OCI-LY1 (cell line): ENCODE data around the gene ROR2.

Experiments
- H2AFZ ChIP-seq: fragments of 200-600 bp; sonication (generic), shearing (Covaris generic); 2 replicates; pipeline ENCODE4 v1.6.0; 2014; ENCODE audit warnings: antibody characterized with exemption, mild to moderate bottlenecking, low read length
- H3F3A ChIP-seq: fragments of 200-600 bp; sonication (generic), shearing (Covaris generic); 2 replicates; pipeline ENCODE4 v1.6.0; 2014; ENCODE audit warnings: mild to moderate bottlenecking, antibody characterized with exemption, low read length, moderate library complexity; ENCODE audit not compliant: insufficient read depth
- H3K27ac ChIP-seq: fragments of 200-600 bp; sonication (generic); 2 replicates; pipeline ENCODE4 v1.5.1; 2014; ENCODE audit warnings: low read length, mixed run types, mild to moderate bottlenecking, low read depth; ENCODE audit not compliant: poor library complexity, severe bottlenecking
- H3K27me3 ChIP-seq: fragments of 200-600 bp; sonication (generic); 2 replicates; pipeline ENCODE4 v1.6.0; 2014; ENCODE audit warnings: antibody characterized with exemption, mild to moderate bottlenecking, low read length, moderate library complexity; ENCODE audit not compliant: insufficient read depth
- H3K36me3 ChIP-seq: fragments of 200-600 bp; sonication (generic); 2 replicates; pipeline ENCODE4 v1.6.1; 2014; ENCODE audit warnings: mild to moderate bottlenecking, antibody characterized with exemption, low read length, moderate library complexity, mixed read lengths; ENCODE audit not compliant: insufficient read depth
- H3K4me1 ChIP-seq: fragments of 200-600 bp; sonication (generic); 2 replicates; pipeline ENCODE4 v1.5.1; 2014; ENCODE audit warnings: mild to moderate bottlenecking, low read length, moderate library complexity; ENCODE audit not compliant: insufficient read depth, severe bottlenecking
- H3K4me2 ChIP-seq: fragments of 200-600 bp; sonication (generic), shearing (Covaris generic); 2 replicates; pipeline ENCODE4 v1.6.1; 2014; ENCODE audit warnings: low read length
- H3K4me3 ChIP-seq: fragments of 200-600 bp; sonication (generic); 2 replicates; pipeline ENCODE4 v1.5.1; 2014; ENCODE audit warnings: low read length, low read depth, mild to moderate bottlenecking, mixed read lengths; ENCODE audit not compliant: poor library complexity, severe bottlenecking
- H3K79me2 ChIP-seq: fragments of 200-600 bp; shearing (Covaris generic); 2 replicates; pipeline ENCODE4 v1.6.1; 2016; ENCODE audit warnings: mixed run types, low read length, mixed read lengths; ENCODE audit not compliant: insufficient read depth
- H3K9ac ChIP-seq: fragments of 200-600 bp; sonication (generic), shearing (Covaris generic); 2 replicates; pipeline ENCODE4 v1.6.1; 2014; ENCODE audit warnings: mild to moderate bottlenecking, low read length, mixed read lengths
- H3K9me2 ChIP-seq: fragments of 200-600 bp; sonication (generic), shearing (Covaris generic); 2 replicates; pipeline ENCODE4 v1.6.1; 2014; ENCODE audit warnings: low read depth, mild to moderate bottlenecking, low read length, mixed read lengths
- H3K9me3 ChIP-seq: fragments of 200-600 bp; shearing (Covaris generic); 2 replicates; pipeline ENCODE4 v1.6.1; 2014; ENCODE audit warnings: low read length, mixed read lengths
- H4K20me1 ChIP-seq: fragments of 200-600 bp; sonication (generic), shearing (Covaris generic); 2 replicates; pipeline ENCODE4 v1.6.0; 2016; ENCODE audit warnings: mild to moderate bottlenecking, low read length; ENCODE audit not compliant: insufficient read depth
- CTCF ChIP-seq: fragments of 200-600 bp; sonication (generic), shearing (Covaris generic); IDR thresholded peaks from 2 replicates; pipeline ENCODE4 v1.5.1; 2017; ENCODE audit warnings: mild to moderate bottlenecking, antibody characterized with exemption, low read length, moderate library complexity, mixed read lengths
- EZH2 ChIP-seq: fragments of 200-600 bp; sonication (generic), shearing (Covaris generic); IDR thresholded peaks from 2 replicates; pipeline ENCODE4 v1.8.0; 2017; ENCODE audit warnings: borderline replicate concordance, mixed run types, mild to moderate bottlenecking, antibody characterized with exemption, low read length, moderate library complexity, mixed read lengths

The ROR2 gene

GRCh38 chr9:91782708-91783214, 167.3 kb downstream of the ROR2 start:
- Histone ChIP-seq H3K79me2 (no peaks in the 10 kb centered on the region), H3K4me1 (no peaks in the 10 kb centered on the region), H3K36me3 (no peaks in the 10 kb centered on the region), H3K27ac (no peak overlapping the region), H3K4me3 (no peak overlapping the region), H3K9ac (no peak overlapping the region), H3K9me2 (no peaks in the 10 kb centered on the region), H4K20me1 (no peaks in the 10 kb centered on the region), H3K27me3 (no peaks in the 10 kb centered on the region; the same call in 1 of the 2 replicates), H2AFZ (no peak overlapping the region), H3K9me3 (no peaks in the 10 kb centered on the region), H3K4me2 (no peak overlapping the region), H3F3A (no peaks in the 10 kb centered on the region)
- TF ChIP-seq CTCF (no peak), EZH2 (no peak)

GRCh38 chr9:91781906-91782305, 168.1 kb downstream of the ROR2 start:
- Histone ChIP-seq H3F3A (no peaks in the 10 kb centered on the region), H2AFZ (no peak overlapping the region), H3K36me3 (no peaks in the 10 kb centered on the region), H3K27me3 (no peaks in the 10 kb centered on the region; the same call in 1 of the 2 replicates), H3K27ac (no peak overlapping the region), H3K4me1 (no peaks in the 10 kb centered on the region), H3K9me2 (no peaks in the 10 kb centered on the region), H3K4me3 (no peak overlapping the region), H3K79me2 (no peaks in the 10 kb centered on the region), H3K9ac (no peak overlapping the region), H4K20me1 (no peaks in the 10 kb centered on the region), H3K9me3 (no peaks in the 10 kb centered on the region), H3K4me2 (no peak overlapping the region)
- TF ChIP-seq CTCF = no peak
- TF ChIP-seq EZH2 = no peak

- no peaks in the 10 kb centered on the region for H3K9me2 ChIP-seq
- no peak overlapping the region for H3K4me2 ChIP-seq
- no peaks in the 10 kb centered on the region for H3F3A ChIP-seq
- no peaks in the 10 kb centered on the region for H3K9me3 ChIP-seq
- TF ChIP-seq EZH2 = no peak
- no peak overlapping the region for H3K27ac ChIP-seq
- H2AFZ ChIP-seq = no peak overlapping the region
- H3K27me3 ChIP-seq = no peaks in the 10 kb centered on the region; the same call in 1 of the 2 replicates
- no peaks in the 10 kb centered on the region for H3K4me1 ChIP-seq
- H3K4me3 ChIP-seq = no peak overlapping the region
- no peak overlapping the region for H3K9ac ChIP-seq
- H4K20me1 ChIP-seq = no peaks in the 10 kb centered on the region
- H3K36me3 ChIP-seq = no peaks in the 10 kb centered on the region
- no peaks in the 10 kb centered on the region for H3K79me2 ChIP-seq
These were observed 168.9 kb downstream of the ROR2 start for GRCh38 chr9:91781116-91781515.

GRCh38 chr9:91778031-91778430, 172.0 kb downstream of the ROR2 start:
- no peaks in the 10 kb centered on the region for H3K79me2 ChIP-seq
- no peaks in the 10 kb centered on the region for H3K9me3 ChIP-seq
- H3F3A ChIP-seq = no peaks in the 10 kb centered on the region
- H3K27me3 ChIP-seq = no peaks in the 10 kb centered on the region; the same call in 1 of the 2 replicates
- H3K9ac ChIP-seq = no peak overlapping the region
- no peak overlapping the region for H3K27ac ChIP-seq
- H3K4me3 ChIP-seq = no peak overlapping the region
- H4K20me1 ChIP-seq = no peaks in the 10 kb centered on the region
- H3K4me1 ChIP-seq = no peaks in the 10 kb centered on the region
- no peaks in the 10 kb centered on the region for H3K9me2 ChIP-seq
- no peaks in the 10 kb centered on the region for H3K36me3 ChIP-seq
- TF ChIP-seq EZH2 = no peak
- no peak for TF ChIP-seq CTCF
- no peak overlapping the region for H3K4me2 ChIP-seq
- no peak overlapping the region for H2AFZ ChIP-seq
